Heart left ventricle (tissue), 16 donors: ENCODE results near the gene RHOT1. TPM values are rescaled to one million over a fixed set of nuclear protein-coding genes. Genes with fewer than 3 reads are reported as not detected.
"Not testable (repeated sequence)": the region's sequence is repeated elsewhere in the genome, so short reads cannot be mapped to it uniquely, and the experiment has no call there.

Experiments
- ATAC-seq, 4 donors: fragments of 200-7000 bp; cut with Tn5 transposase; one replicate each; pipeline ENCODE4 v1.9.1; 2020 to 2022; ENCODE audit warnings: moderate library complexity in 4 of 4, mild to moderate bottlenecking in 3 of 4, moderate number of reproducible peaks in 1 of 4
- DNase-seq, 5 donors: peaks; one replicate each; pipeline ENCODE4 v3.0.0-alpha.2; 2020
- H3K27ac ChIP-seq, 12 donors: fragments of 200-600 bp; sonication (generic) in 4 of 12; one replicate each; pipeline versions ENCODE4 v1.5.0 to v1.8.0; 2016 to 2022; ENCODE audit warnings: mild to moderate bottlenecking in 2 of 12
- H3K27me3 ChIP-seq, 9 donors: fragments of 200-600 bp; sonication (generic) in 2 of 9; one replicate each; pipeline versions ENCODE4 v1.5.1 to v1.8.0; 2016 to 2022; ENCODE audit warnings: mild to moderate bottlenecking in 3 of 9
- H3K36me3 ChIP-seq, 9 donors: fragments of 200-600 bp; sonication (generic) in 2 of 9; one replicate each; pipeline versions ENCODE4 v1.5.0 to v1.8.0; 2018 to 2022; ENCODE audit warnings: mild to moderate bottlenecking in 2 of 9
- H3K4me1 ChIP-seq, 12 donors: fragments of 200-600 bp; sonication (generic) in 4 of 12; one replicate each; pipeline versions ENCODE4 v1.5.0 to v1.8.0; 2016 to 2022; ENCODE audit warnings: mild to moderate bottlenecking in 3 of 12
- H3K4me3 ChIP-seq, 12 donors: fragments of 200-600 bp; sonication (generic) in 4 of 12; one replicate each; pipeline versions ENCODE4 v1.5.0 to v1.8.0; 2017 to 2022; ENCODE audit warnings: mild to moderate bottlenecking in 9 of 12, moderate library complexity in 4 of 12
- H3K9me3 ChIP-seq, 12 donors: fragments of 200-600 bp; sonication (generic) in 4 of 12; one replicate each; pipeline versions ENCODE4 v1.5.0 to v1.8.0; 2016 to 2022; ENCODE audit warnings: mild to moderate bottlenecking in 1 of 12
- CTCF ChIP-seq, 12 donors: fragments of 200-600 bp; sonication (generic) in 4 of 12; IDR thresholded peaks; one replicate each; pipeline versions ENCODE4 v1.5.0 to v1.8.0; 2018 to 2022; ENCODE audit warnings: antibody characterized with exemption in 12 of 12, mild to moderate bottlenecking in 5 of 12
- POLR2A ChIP-seq, 2 donors: fragments of 450-650 bp; IDR thresholded peaks; one replicate each; pipeline ENCODE4 v1.6.1; 2017; ENCODE audit warnings: antibody characterized with exemption in 2 of 2, mild to moderate bottlenecking in 2 of 2, moderate library complexity in 2 of 2
- WGBS, 4 donors: extraction: QIAGEN DNeasy Blood & Tissue Kit in 2 of 4; methylation state at CpG; one replicate each; pipeline versions ENCODE4 v1.1.5 to v1.1.7; 2013 to 2018; 5-methylcytosine and 5-hydroxymethylcytosine counted together
- intact Hi-C, 10 donors: fragments of 100-400 bp; cut with DNase I; formaldehyde crosslinking; loops; one replicate each; pipeline versions ENCODE4 v1.11.1 to v1.14.2; 2022
- polyA plus RNA-seq, 2 donors: library from polyadenylated mRNA; stranded (reverse); fragments of 200-250 nt; gene quantifications; one replicate each; pipeline ENCODE4 v1.2.3, GENCODE V29; 2013
- total RNA-seq, 9 donors: library from RNA; depleted of rRNA in 2 of 9; stranded (reverse); fragments of >200 nt in 2 of 9; fragmentation: NEBNext Ultra II Directional in 3 of 9; extraction: Animal tissue kit (Norgen Biotek cat#: 25700) in 3 of 9; gene quantifications; one replicate each; pipeline versions ENCODE4 v1.1.0 to v1.2.4, GENCODE V29; 2016 to 2023
- donor health status: ischemic (EF 13 %, LVEDD 7.1; RV severe dilation, severe dysfunction).
- donor health status: healthy with polysubstance abuse.
- donor health status: DM: no; HTN: yes; CAD: no.
- donor health status: DM: no; HTN: no; CAD: no.
- donor health status: ischemic (EF 25% LVEDD 6.9; RV normal size, moderate dysfunction).
- donor health status: ischemic (EF 25% LVEDD 5.7; RV mildly dilated, moderate dysfunction).
- donor health status: healthy.
- donor health status: DM: yes; HTN: yes; CAD: no.
- donor health status: ischemic (EF 35%, LVEDD 5.7; RV mildly dilated, moderate dysfunction).
- donor health status: nonischemic (EF 11% LVEDD 7.7; RV severe dilation, severe dysfunction).
- donor health status: DM: yes; HTN: yes; CAD: no.
- donor health status: PGD.
- donor health status: ischemic (EF 29% LVEDD 5.4; RV normal size, mild dysfunction).
- donor health status: nonischemic (EF 23%, LVEDD 6.1; RV moderate dilation, normal function).

Gene RHOT1
- total and polyA plus RNA-seq, 11 donors, result 41.5 to 76.8 (median 53.5) TPM

GRCh38 chr17:32135497-32136117 is 6.7 kb upstream of the RHOT1 start:
- not testable (repeated sequence) for H3K36me3 ChIP-seq, ATAC-seq, H3K27ac ChIP-seq, H3K4me3 ChIP-seq, H3K27me3 ChIP-seq
- peak in 1 of 5 donors; percentile 61 for DNase-seq
- peak in 10 of 12 donors; percentile 20 to 48 (median 34) for TF ChIP-seq CTCF (IDR thresholded peaks at IDR 0.05)
- intact Hi-C loops, result loop anchor here in 5 of 10 donors (2.0 to 10.0 kb wide), 3 partner anchors 35 to 131 kb away; partner anchors contain the start of gene LRRC37B (in 4 of the 5)
- H3K9me3 ChIP-seq, result peaks cover 0 to 18% (median 0%) of the 10 kb centered on the region in 12 donors
- peaks cover 0 to 16% (median 1%) of the 10 kb centered on the region in 12 donors for H3K4me1 ChIP-seq
- WGBS, 4 donors, result 48 to 54% (median 51%) methylated on average over 13 to 14 of the region's 14 CpGs

GRCh38 chr17:32136856-32137255 is 5.4 kb upstream of the RHOT1 start:
- DNase-seq (no peak), ATAC-seq (peak in 1 of 4 donors; percentile 58)
- WGBS, 4 donors, result 57 to 65% (median 62%) methylated on average over 1 of the region's 1 CpG
- Histone ChIP-seq H3K27me3 (no peaks in the 10 kb centered on the region), H3K4me3 (no peak overlapping the region), H3K27ac (no peak overlapping the region), H3K36me3 (no peaks in the 10 kb centered on the region), H3K9me3 (peaks cover 0 to 18% (median 0%) of the 10 kb centered on the region in 12 donors), H3K4me1 (peaks cover 0 to 27% (median 4%) of the 10 kb centered on the region in 12 donors)
- intact Hi-C loops, result loop anchor here in 4 of 10 donors (5.0 to 10.0 kb wide), 2 partner anchors 130 to 132 kb away; partner anchors contain the start of gene LRRC37B (in 4 of the 4)
- TF ChIP-seq CTCF (IDR thresholded peaks at IDR 0.05), result no peak
- no peak for TF ChIP-seq POLR2A (IDR thresholded peaks at IDR 0.05)

- 78 to 95% (median 89%) methylated on average over 5 of the region's 5 CpGs for WGBS, 4 donors
- not testable (repeated sequence) for H3K36me3 ChIP-seq, ATAC-seq, DNase-seq, H3K27ac ChIP-seq, H3K27me3 ChIP-seq, H3K4me3 ChIP-seq
- Histone ChIP-seq H3K4me1 (peaks cover 0 to 44% (median 15%) of the 10 kb centered on the region in 12 donors), H3K9me3 (peaks cover 0 to 12% (median 0%) of the 10 kb centered on the region in 12 donors)
- intact Hi-C loops, result loop anchor here in 7 of 10 donors (2.0 to 10.0 kb wide), 3 partner anchors 132 to 135 kb away; partner anchors contain the start of gene LRRC37B (in 7 of the 7)
Measured at GRCh38 chr17:32139504-32139903, 2.8 kb upstream of the RHOT1 start.

GRCh38 chr17:32141258-32141657 is 1.0 kb upstream of the RHOT1 start:
- no peak for TF ChIP-seq CTCF (IDR thresholded peaks at IDR 0.05)
- no peak for TF ChIP-seq POLR2A (IDR thresholded peaks at IDR 0.05)
- Histone ChIP-seq H3K4me3 (peak overlapping the region; percentile 67 to 97 (median 85)), H3K27ac (peak overlapping the region; percentile 85 to 99 (median 94)), H3K36me3 (peaks cover 0 to 4% (median 0%) of the 10 kb centered on the region in 9 donors), H3K9me3 (no peaks in the 10 kb centered on the region), H3K4me1 (peaks cover 0 to 61% (median 17%) of the 10 kb centered on the region in 12 donors), H3K27me3 (no peaks in the 10 kb centered on the region)
- DNase-seq (peak in 2 of 5 donors; percentile 61 to 69), ATAC-seq (peak; percentile 58 to 85 (median 72))
- WGBS, 4 donors, result 10 to 21% (median 17%) methylated on average over 3 of the region's 3 CpGs
- intact Hi-C loops, result loop anchor here in 1 of 10 donors (2.0 to 5.0 kb wide), 2 partner anchors 14 to 134 kb away; partner anchors contain the start of gene LRRC37B
